RCC 7860 (cell line): ENCODE measurements around the gene ABCC2.
"Not testable (repeated sequence)": the region's sequence is repeated elsewhere in the genome, so short reads cannot be mapped to it uniquely, and the experiment has no call there.

Source experiments
- DNase-seq: peaks from one replicate; pipeline ENCODE4 v3.0.0-alpha.2; 2015; ENCODE audit warnings: low spot score
- FAIRE-seq: peaks from 2 replicates; lab custom pipeline; 2012; peaks lifted over from hg19 to GRCh38; lab: Jason Lieb, UNC

Gene ABCC2

GRCh38 chr10:99850767-99851340 lies 68.4 kb downstream of the ABCC2 start:
- DNase-seq, result no peak
- FAIRE-seq, result no peak

DNA sequence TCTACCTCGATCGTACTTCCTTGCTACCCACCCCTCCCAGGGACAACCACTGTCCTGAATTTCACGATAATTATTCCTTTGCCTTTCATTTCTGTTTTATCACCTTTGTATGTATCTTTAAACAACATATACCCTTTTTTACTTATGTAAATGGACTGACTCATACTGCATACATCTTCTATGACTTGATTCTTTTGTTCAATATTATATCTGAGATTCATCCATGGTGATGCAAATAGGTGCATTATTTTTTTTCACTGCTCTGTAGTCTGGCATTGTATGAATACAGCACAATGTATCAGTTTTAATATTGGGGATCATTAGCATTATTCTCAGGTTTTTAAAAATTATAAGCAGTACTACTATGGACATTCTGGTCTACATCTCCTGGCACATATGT lies 69.4 kb downstream of the ABCC2 start:
- DNase-seq (no peak), FAIRE-seq (no peak)

- no peak for DNase-seq
- FAIRE-seq, result no peak
These were observed 70.2 kb downstream of the ABCC2 start for GRCh38 chr10:99852481-99853213.

- FAIRE-seq (no peak), DNase-seq (no peak)
These were observed 71.2 kb downstream of the ABCC2 start for GRCh38 chr10:99853655-99854054.

DNA sequence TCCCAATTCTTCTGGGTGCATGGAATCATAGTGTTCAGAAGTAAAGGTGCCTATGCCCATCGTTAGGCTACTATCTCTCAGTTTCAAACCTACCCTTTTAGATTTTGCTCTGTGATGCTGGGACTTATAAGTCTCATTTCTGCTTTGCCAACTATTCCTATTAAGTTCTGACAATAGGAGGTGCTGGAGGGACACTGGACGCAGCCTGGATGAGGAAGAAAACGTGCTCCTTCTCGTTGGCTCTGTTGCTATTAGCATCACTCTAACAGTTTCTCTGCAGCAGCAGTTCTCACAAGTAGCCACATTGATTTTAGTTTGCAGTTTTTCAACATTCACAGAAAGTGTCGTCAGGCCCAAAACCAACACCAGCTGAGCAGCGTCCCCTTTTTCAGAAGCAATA lies 72.4 kb downstream of the ABCC2 start:
- FAIRE-seq, result no peak

DNA sequence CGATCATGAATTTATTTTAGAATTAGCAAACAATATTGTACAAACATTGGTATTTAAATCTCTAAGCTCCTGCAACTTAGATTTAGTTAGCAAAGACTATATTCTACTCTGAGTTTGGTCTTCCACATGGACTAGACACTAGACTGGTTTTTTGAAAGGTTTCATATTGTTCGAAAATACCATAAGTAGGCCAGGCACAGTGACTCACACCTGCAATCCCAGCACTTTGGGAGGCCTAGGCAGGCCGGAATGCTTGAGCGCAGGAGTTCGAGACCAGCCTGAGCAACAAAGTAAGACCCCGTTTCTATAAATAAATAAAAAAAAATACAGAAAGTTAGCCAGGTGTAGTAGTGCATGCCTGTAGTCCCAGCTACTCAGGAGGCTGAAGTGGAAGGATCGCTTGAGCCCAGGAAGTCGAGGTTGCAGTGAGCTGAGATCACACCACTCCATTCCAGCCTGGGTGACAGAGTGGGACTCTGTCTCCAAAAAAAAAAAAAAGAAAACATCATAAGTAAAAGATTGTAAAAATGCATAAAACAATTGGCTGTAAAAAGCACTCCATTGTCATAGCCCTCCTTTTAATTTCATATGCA lies 73.1 kb downstream of the ABCC2 start:
- FAIRE-seq, result no peak
- no peak for DNase-seq

More for the DNA sequence above, 72.4 kb downstream of the ABCC2 start:
- DNase-seq, result no peak

GRCh38 chr10:99858849-99859248 lies 76.4 kb downstream of the ABCC2 start:
- DNase-seq, result no peak
- no peak for FAIRE-seq

GRCh38 chr10:99859585-99859984 lies 77.1 kb downstream of the ABCC2 start:
- DNase-seq (no peak), FAIRE-seq (no peak)

- no peak for FAIRE-seq
These were observed 78.0 kb downstream of the ABCC2 start for GRCh38 chr10:99860466-99860865.

DNA sequence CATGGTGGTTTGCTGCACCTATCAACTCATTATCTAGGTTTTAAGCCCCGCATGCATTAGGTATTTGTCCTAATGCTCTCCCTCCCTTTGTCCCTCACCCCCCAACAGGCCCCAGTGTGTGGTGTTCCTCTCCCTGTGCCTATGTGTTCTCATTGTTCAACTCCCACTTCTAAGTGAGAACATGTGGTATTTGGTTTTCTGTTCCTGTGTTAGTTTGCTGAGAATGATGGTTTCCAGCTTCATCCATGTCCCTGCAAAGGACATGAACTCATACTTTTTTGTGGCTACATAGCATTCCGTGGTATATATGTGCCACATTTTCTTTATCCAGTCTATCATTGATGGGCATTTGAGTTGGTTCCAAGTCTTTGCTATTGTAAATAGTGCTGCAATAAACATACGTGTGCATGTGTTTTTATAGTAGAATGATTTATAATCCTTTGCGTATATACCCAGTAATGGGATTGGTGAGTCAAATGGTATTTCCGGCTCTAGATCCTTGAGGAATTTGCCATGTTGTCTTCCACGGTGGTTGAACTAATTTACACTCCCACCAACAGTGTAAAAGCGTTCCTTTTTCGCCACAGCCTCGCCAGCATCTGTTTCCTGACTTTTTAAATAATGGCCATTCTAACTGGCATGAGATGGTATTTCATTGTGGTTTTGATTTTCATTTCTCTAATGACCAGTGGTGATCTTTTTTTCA lies 81.2 kb downstream of the ABCC2 start:
- DNase-seq, FAIRE-seq: not testable (repeated sequence)

More at GRCh38 chr10:99860466-99860865, 78.0 kb downstream of the ABCC2 start:
- no peak for DNase-seq

GRCh38 chr10:99867250-99867649 lies 84.8 kb downstream of the ABCC2 start:
- not testable (repeated sequence) for FAIRE-seq, DNase-seq

DNA sequence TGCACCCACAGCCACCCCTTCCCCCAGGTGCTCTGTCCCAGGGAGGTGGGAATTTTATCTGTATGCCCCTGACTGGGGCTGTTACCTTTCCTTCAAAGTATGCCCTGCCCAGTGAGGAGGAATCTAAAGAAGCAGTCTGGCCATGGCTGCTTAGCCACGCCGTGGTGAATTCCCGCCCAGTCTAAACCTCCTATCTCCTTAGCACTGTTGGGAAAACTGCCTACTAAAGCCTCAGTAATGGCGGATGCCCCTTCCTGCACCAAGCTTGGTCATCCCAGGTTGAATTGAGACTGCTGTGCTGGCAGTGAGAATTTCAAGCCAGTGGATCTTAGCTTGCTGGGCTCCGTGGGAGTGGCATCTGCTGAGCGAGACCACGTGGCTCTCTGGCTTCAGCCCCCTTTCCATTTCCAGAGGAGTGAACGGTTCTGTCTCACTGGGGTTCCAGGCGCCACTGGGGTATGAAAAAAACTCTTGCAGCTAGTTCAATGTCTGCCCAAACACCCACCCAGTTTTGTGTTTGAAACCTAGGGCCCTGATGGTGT lies 87.2 kb downstream of the ABCC2 start:
- no peak for DNase-seq
- FAIRE-seq, result no peak

GRCh38 chr10:99870123-99870730 lies 87.8 kb downstream of the ABCC2 start:
- no peak for FAIRE-seq

DNA sequence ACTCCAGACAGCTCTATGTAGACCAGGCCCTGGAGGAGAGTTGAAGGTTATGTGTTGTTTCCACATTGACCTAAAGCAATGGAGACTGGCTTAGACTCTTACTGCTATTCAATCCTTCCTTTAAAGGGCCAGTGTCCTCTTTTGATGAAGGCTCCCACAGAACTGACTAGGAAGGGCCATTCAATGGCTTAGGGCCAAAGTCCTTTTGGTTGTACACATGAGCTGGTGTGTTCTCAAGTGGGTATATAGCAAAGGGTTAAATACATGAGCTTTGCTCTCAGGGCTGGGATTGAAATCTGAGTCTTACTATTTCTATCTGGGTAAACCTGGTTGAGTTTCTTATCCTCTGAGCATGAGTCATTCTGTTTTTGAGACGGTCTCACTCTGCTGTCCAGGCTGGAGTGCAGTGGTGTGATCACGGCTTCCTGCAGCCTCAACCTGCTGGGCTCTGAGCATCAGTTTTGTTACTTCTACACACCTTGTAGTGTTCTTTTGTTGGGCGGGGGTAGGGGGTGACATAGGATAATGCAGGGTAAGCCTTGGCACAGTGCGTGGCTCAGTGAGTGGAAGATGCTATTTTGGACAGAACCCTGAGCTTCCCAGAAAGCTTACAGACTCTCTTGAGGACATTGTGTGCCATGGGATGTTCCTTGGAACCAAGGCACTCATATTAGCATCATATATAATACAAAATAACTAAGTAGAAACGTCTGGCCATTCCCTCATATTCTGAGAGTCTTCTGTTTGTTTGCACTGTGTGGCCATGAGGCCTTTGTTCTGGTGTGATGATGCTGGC lies 90.1 kb downstream of the ABCC2 start:
- no peak for DNase-seq
- no peak for FAIRE-seq

More at GRCh38 chr10:99870123-99870730, 87.8 kb downstream of the ABCC2 start:
- DNase-seq, result no peak

DNA sequence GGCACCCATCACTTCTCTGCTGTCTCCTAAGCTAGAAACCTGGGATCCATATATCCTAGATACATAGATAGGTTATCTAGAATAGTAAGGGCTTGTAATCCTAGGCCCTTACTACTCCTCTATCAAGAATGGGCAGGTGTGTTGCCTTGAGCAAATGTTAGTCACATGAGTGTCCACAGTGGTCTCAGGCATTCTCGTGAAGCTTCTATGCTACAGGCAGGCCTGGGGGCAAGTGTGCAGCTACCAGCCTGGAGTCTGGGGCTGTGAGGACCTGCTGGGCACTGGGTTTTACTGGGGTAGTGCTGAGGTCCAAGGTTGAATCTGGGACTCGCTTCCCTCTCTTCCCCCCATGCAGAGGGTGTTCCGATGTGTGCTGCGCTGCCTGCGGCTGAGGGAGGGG lies 91.4 kb downstream of the ABCC2 start:
- FAIRE-seq (no peak), DNase-seq (no peak)

GRCh38 chr10:99874341-99875085 lies 92.1 kb downstream of the ABCC2 start:
- FAIRE-seq (no peak), DNase-seq (no peak)

DNA sequence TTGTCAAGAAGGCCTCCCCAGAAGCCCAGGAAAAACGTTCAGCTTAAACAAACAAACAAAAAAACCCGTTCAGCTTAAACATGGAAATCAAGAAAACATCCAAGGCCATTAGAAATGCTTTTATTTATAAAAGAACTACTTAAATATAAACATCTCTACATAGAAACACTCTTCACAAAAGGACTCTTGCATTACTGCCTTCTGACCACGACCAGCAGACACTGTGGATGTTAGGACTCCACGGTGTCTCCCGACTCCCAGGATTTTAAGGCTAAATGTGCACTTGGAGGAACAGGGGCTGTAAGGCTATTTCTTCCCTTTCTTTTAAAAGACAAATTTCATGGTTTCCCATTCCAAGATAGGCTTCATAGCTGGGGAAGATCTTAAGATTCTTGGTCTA lies 93.0 kb downstream of the ABCC2 start:
- FAIRE-seq, result no peak

DNA sequence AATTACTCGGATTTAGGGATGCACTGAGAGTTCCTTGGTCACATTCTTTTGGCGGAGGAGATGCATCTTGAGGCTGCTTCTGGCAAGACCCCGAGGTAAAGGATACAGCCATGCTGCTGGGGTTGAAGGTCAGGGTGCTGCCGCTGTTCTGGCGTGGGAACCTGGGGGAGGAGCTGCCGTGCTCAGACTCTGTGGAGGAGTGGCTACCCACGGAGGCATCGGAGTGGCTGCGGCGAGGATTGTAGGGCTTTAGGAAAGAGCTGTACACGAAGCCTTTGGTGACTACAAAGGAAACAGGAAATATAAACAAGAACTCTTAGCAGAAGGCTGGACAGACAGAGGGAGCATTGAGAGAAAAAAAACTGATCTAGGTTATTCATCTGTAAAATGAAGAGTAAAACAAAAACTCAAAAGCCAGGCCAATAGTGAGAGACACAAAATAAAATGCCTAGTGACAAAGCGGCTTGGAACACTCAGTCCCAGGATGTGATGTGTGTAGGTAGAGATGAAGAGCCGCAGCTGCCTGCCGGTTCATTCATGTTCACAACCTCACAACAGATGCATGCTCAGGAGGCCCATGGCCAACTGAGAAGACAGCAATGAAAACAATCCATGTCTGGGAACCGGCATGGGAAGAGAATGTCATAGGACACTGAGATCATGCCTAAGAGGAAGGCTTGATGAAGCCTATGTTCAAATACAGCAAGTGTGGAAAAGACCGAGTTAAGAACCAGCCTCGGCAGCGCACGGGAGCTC lies 97.8 kb downstream of the ABCC2 start:
- DNase-seq (no peak), FAIRE-seq (no peak)

More for the DNA sequence above, 93.0 kb downstream of the ABCC2 start:
- no peak for DNase-seq

- DNase-seq (no peak), FAIRE-seq (no peak)
These were observed 98.9 kb downstream of the ABCC2 start for GRCh38 chr10:99881371-99881770.
